Left colon (tissue), 2 donors: ENCODE measurements around the gene RPL10. TPM values are rescaled to one million over a fixed set of nuclear protein-coding genes. Genes with fewer than 3 reads are reported as not detected.

Experiments
- ATAC-seq: fragments of 200-7000 bp; cut with Tn5 transposase; one replicate; pipeline ENCODE4 v1.9.1; 2020; ENCODE audit warnings: mild to moderate bottlenecking, moderate library complexity
- DNase-seq, 2 donors: peaks; one replicate each; pipeline ENCODE4 v3.0.0-alpha.2; 2020
- intact Hi-C, 2 donors: fragments of 100-400 bp; cut with DNase I in 1 of 2; cut with micrococcal nuclease in 1 of 2; formaldehyde crosslinking; loops; one replicate each; pipeline versions ENCODE4 v1.11.2 to v1.14.0; 2022; cut with DNase I, micrococcal nuclease
- long read RNA-seq: library from polyadenylated mRNA; unstranded; transcript quantifications from one replicate; pipeline ENCODE4 v2.0.0, GENCODE V29; 2021
- total RNA-seq, 2 donors: library from RNA; stranded (reverse); fragmentation: NEBNext Ultra II Directional; extraction: Animal tissue kit (Norgen Biotek cat#: 25700); gene quantifications; one replicate each; pipeline ENCODE4 v1.2.1, GENCODE V29; 2021
- donor health status: DM: no; HTN: no; CAD: no.
- donor health status: DM: yes; HTN: yes; CAD: no.

RPL10 gene
- 1,000 to 10,000 TPM; 2,262 to 2,406 TPM for total RNA-seq
- long read RNA-seq, transcript RPL10-201 (6 exons, 2,278 nt): minor isoform, 21 of 102 reads
- long read RNA-seq, transcript RPL10-204 (7 exons, 2,318 nt): major isoform, 55 of 102 reads
- long read RNA-seq, partial matches to known transcripts: 17 of 102 reads
- long read RNA-seq, other reads (novel, unspliced or antisense): 1 of 102 reads

GRCh38 chrX:154397888-154398667 is at the start of gene RPL10:
TSS of gene RPL10 (plus strand) at chrX:154398377. CDS start at chrX:154398520, 143 bp downstream.
- DNase-seq (peak; percentile 91 to 96), ATAC-seq (peak; percentile 83)
- intact Hi-C loops: no loop called here

- intact Hi-C loops: no loop called here
- ATAC-seq: no peak
Measured at GRCh38 chrX:154348646-154349358, 49.4 kb upstream of the RPL10 start.

GRCh38 chrX:154349359-154349935 is 48.7 kb upstream of the RPL10 start:
- ATAC-seq (no peak), DNase-seq (no peak)
- intact Hi-C loops: no loop called here

More at GRCh38 chrX:154348646-154349358, 49.4 kb upstream of the RPL10 start:
- DNase-seq: peak in 1 of 2 donors; percentile 27

- DNase-seq: peak in 1 of 2 donors; percentile 25
- ATAC-seq: no peak
- intact Hi-C loops: no loop called here
Measured at GRCh38 chrX:154349979-154350378, 48.2 kb upstream of the RPL10 start.

DNA sequence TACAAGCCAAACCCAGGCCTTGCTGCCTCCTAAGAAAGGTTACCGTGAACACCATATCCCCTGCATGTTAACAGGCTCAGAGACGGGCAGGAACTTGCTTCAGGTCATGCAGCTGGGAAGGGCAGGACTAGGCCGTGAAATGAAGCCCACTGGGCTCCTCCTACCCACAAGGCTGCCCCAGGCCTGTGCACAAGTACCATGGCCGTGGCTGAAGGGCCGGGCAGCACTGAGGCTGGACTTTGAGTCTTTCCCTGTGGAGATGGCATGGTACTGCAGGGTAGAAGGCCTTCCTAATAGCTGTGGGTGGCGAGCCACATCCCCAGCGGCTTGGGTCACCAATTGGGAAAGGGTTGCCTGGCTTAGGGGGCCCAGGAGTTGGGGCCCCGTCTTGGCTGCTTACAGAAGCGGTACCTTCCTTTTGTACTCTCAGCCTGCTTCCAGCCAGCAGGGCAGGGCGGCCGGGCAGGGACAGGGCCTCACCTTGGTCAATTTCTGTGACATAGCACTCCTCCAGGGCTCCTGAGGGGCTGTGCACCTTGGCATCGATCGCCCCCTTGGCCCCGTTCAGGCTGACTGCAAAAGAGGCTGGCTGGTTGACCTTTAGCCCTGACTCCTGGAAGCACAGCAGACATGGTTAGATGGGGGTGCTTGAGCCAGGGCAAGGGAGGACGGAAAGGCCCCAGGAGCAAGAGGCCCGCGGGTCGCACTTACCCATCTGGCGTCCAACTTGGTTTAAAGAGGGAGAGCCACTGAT is 47.6 kb upstream of the RPL10 start:
- DNase-seq (no peak), ATAC-seq (peak; percentile 66)
- intact Hi-C loops: no loop called here

GRCh38 chrX:154351183-154352011 is 46.8 kb upstream of the RPL10 start:
- ATAC-seq (peak; percentile 88), DNase-seq (peak; percentile 58 to 63)
- intact Hi-C loops: no loop called here

- intact Hi-C loops: no loop called here
- no peak for ATAC-seq
- DNase-seq: no peak
Measured at GRCh38 chrX:154352012-154352401, 46.2 kb upstream of the RPL10 start.

DNA sequence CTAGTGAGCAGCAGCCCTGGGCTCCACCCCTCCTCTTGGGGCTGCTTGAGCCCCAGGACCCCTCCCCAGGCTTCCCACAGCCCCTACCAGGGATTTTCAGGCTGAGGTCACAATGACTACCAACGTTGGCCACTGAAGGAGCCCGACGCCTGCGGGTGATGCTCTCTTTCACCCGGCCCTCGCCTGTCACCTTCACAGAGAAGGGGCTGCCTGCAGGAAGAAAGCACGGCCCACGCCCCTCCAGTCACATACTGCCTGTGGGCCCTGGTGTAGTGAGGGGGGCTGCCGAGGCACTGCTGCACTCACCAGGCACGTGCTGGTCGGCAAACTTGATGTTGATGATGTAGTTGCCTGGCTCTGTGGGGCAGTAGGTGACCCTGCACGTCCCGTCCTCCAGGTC is 45.7 kb upstream of the RPL10 start:
- DNase-seq (no peak), ATAC-seq (no peak)
- intact Hi-C loops: no loop called here

DNA sequence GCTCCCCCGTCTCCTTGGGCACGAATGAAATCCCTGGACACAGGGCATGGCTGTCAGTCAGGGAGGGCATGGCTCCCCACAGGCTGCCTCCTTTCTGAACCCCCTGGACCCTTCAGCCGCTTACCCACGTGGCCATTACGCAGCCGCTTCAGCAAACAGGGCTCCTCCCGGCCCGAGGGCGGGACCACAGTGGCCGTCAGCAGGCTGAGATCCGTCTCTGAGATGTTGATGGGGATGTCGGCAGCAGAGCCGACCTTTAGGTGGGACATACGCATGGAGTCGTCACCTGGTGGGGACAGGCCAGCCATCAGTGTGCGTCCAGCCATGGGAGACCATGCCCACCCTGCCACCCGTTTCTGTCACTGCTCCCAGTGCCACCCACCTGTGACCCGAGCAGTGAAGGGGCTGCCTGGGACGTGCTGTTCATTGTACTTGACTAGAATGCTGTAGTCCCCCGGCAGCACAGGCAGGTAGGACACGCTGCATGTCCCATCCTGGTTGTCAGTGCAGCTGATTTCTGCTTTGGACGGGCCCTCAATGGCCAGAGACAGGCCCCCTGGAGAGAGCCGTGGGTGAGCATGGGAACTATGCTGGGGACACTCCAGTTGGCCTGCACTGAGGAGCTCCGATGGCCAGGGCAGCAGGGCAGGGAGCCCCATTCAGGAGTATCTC is 44.9 kb upstream of the RPL10 start:
- DNase-seq (no peak), ATAC-seq (no peak)
- intact Hi-C loops: no loop called here

DNA sequence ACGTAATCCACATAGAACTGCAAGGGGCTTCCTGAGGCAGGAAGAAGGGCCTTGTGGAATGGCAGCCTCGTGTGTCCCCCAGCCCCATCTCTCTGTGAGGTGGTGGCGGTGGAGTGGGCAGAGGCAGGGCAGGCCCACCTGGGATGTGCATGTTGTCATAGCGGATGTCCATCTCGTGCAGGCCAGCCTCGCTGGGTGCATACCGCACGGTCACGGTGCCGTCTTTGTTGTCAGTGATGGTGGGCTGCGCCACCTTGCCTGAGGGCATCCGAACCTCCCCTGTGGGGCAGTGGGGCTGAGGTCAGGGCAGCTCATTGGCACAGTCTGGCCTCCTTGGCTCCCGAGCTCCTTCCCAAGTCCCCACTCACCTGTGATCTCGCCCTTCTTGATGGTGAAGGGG is 44.2 kb upstream of the RPL10 start:
- ATAC-seq: no peak
- no peak for DNase-seq
- intact Hi-C loops: no loop called here

DNA sequence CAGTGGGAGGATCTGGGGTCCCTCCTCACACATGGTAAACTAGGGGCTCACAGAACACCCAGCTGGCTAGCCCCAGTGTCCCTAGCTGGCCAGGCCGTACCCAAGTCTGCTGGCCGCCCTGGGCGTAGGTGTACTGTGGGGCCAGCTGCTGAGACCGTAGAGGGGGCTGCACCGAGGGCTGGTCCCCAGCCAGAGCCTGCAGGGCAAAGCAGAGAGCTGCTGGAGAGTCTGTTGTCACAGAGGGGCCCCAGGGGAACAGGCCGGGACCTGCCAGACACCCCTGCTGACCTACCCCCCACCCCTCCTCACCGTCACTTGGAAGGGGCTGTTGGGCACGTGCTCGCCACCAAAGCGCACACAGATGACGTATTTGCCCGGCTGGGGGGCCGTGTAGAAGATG is 43.7 kb upstream of the RPL10 start:
- DNase-seq (no peak), ATAC-seq (no peak)
- intact Hi-C loops: no loop called here

GRCh38 chrX:154355094-154355775 is 42.9 kb upstream of the RPL10 start:
- DNase-seq (no peak), ATAC-seq (no peak)
- intact Hi-C loops: no loop called here

DNA sequence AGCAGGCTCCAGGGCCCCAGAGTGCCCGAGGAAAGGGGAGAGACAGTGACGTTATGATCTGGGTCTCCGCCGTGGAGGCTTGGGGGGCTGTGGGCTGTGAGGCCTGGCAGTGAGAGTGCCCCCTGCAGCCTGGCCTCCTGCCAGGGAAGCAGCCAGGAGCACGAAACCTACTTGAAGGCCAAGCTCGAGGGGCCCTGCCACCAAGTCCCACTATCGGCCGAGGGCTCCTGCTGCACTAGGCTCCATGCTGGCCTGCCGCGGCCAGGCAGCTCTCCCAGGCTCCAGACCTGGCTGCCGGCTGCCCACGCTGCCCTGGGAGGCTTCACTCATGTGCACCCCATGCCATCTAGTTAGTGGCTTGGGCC is 42.4 kb upstream of the RPL10 start:
- ATAC-seq: no peak
- intact Hi-C loops: no loop called here

GRCh38 chrX:154356596-154356995 is 41.6 kb upstream of the RPL10 start:
- intact Hi-C loops: no loop called here
- no peak for DNase-seq
- no peak for ATAC-seq

More for the DNA sequence above, 42.4 kb upstream of the RPL10 start:
- DNase-seq: no peak

DNA sequence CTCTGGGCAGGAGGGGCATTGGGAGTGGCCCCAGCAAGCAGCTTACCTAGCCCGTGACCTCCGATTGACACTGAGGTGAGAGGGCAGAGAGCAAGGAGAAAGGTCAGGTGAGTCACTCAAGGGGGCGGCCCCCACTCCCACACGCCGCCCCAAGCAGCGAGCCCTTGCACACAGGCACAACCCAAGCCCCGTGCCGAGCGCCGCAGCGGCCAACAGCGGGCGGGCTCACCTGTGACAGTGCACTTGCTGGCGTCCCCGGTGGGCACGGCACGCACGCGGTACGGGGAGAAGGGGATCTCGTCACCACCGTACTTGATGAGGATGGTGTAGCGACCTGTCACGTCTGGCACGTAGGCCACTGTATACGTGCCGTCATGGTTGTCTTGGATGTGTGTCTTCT is 41.0 kb upstream of the RPL10 start:
- DNase-seq: no peak
- ATAC-seq: no peak
- intact Hi-C loops: no loop called here

GRCh38 chrX:154358011-154358410 is 40.2 kb upstream of the RPL10 start:
- no peak for ATAC-seq
- DNase-seq: no peak
- intact Hi-C loops: no loop called here

- DNase-seq (no peak), ATAC-seq (no peak)
- intact Hi-C loops: no loop called here
Measured at GRCh38 chrX:154358829-154359228, 39.3 kb upstream of the RPL10 start.
